GM12875 (cell line): Measurements from ENCODE around the gene C4orf50.

Experiments
- H3K4me3 ChIP-seq: one replicate; pipeline ENCODE4 v1.5.1; 2011; ENCODE audit warnings: low read depth, low read length, control low read depth
- TF ChIP-seq, protein P1 (sequence below): IDR thresholded peaks from 2 replicates; pipeline ENCODE4 v1.5.1; 2011; ENCODE audit warnings: low read depth, mild to moderate bottlenecking, control low read depth, inconsistent platforms, low read length, moderate library complexity, borderline replicate concordance; ENCODE audit not compliant: insufficient read depth

Gene C4orf50

DNA sequence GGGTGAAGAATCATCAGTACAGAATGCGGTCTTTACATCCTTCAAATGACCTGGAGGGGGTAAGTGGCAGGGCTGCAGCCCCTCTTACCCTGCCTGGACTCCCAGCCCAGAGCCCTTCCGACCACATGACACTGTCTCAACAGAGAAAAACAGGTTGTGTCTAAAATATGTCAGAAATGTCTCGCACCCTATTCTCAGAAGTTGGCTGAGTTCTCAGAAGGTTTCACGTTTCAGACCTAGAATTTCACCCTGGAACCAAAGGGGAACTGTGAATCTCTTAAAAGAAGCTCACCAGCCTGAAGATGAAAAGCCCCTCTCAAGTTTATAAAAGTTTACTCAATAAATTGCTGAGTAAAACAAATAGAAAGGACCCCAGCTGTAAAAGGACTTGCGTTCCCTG is 118.3 kb downstream of the C4orf50 start:
- TF ChIP-seq, protein P1, sequence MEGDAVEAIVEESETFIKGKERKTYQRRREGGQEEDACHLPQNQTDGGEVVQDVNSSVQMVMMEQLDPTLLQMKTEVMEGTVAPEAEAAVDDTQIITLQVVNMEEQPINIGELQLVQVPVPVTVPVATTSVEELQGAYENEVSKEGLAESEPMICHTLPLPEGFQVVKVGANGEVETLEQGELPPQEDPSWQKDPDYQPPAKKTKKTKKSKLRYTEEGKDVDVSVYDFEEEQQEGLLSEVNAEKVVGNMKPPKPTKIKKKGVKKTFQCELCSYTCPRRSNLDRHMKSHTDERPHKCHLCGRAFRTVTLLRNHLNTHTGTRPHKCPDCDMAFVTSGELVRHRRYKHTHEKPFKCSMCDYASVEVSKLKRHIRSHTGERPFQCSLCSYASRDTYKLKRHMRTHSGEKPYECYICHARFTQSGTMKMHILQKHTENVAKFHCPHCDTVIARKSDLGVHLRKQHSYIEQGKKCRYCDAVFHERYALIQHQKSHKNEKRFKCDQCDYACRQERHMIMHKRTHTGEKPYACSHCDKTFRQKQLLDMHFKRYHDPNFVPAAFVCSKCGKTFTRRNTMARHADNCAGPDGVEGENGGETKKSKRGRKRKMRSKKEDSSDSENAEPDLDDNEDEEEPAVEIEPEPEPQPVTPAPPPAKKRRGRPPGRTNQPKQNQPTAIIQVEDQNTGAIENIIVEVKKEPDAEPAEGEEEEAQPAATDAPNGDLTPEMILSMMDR = no peak
- no peak overlapping the region for H3K4me3 ChIP-seq

DNA sequence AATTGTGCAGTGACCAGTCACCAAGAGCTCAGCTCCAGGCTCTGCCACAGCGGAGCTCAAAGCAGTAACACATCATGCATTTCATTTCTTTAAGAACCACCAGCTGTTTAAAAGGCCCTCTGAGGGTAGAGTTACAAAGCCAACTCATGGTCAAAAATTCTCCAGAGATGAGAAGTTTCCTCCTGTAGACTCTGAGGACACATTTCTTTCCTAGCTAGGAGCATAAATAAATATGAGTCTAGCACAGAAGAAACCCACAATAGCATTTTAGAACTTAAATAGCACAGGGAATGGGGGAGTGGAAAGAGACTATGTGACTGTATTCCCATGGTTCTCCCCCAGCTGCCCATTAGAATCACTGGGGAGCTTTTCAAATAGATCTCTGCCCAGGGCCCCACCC is 118.8 kb downstream of the C4orf50 start:
- TF ChIP-seq, protein P1 = no peak
- no peak overlapping the region for H3K4me3 ChIP-seq

DNA sequence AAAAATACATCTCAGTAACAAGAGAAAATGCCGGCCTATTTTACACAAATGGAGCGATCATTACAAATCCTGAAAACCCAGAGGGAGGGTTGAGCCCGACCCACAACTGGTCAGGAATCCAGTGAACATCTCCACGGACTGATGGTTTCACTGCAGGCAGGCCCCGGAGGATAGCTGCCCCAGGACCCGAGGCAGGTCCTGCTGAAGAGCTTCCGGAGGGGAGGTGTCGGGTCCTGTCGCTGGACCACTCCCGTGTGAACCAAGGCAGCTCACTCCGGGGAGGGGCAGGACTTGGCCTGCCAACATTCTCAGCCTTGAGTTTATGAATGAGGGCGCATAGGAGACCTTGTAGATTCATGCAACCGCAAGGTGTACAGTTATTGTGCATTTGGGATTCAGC is 120.6 kb downstream of the C4orf50 start:
- no peak overlapping the region for H3K4me3 ChIP-seq
- TF ChIP-seq, protein P1 = no peak

DNA sequence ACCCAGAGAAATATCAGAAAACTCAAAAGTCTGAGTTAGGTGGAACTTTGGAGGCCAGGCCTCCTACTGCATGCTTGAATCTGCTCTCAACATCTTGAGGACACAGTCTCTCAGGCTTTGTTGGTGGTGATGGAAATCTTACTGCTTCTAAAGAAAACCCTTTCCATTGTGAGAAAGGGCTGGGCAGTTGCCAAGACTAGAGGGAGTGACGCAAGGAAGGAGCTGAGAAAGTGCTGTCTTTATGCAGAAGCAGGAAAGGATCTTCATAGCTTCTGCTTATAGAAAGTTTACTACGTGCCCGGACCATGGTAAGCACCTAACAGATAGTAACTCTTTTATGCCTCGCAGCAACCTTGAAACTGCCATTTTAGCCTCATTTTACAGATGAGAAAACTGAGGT is 122.9 kb downstream of the C4orf50 start:
- TF ChIP-seq, protein P1 = no peak
- H3K4me3 ChIP-seq = no peak overlapping the region

DNA sequence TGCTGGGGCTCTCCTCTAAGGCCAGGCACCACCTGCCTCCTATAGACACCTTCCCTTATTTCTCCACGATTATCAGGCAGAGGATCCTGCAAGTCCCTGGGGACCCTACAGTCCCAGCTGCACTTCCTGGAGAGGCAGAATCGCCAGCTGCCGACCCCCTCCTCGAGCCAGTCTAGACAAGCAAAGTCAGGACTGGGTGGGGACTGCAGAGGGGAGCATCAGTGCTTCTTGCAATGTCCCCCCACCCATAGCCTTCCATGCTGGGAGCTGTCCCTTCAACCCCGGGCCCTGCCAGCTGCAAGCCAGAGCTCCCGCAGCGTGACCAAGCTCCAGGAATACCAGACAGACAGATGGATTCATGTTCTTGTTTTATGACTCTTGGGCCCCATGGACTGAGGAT is 124.0 kb downstream of the C4orf50 start:
- TF ChIP-seq, protein P1 = no peak
- no peak overlapping the region for H3K4me3 ChIP-seq

DNA sequence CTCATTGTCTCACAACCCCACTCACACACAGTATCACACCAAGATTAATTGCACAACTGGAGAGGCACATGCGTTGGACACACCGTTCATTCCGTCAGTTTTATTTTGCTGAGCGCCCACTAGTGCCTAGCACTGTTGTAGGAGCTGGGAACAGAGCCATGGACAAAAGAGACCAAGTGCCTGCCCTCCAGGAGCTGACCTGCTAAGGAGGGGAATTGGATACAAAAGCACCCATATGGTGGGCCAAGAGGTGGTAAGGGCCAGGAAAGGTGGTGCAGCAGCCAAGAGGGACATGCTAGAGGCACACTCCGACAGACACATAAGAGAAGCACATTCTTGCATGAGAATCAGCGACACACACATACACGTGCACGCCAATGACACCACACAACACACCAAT is 124.6 kb downstream of the C4orf50 start:
- TF ChIP-seq, protein P1 = no peak
- no peak overlapping the region for H3K4me3 ChIP-seq

DNA sequence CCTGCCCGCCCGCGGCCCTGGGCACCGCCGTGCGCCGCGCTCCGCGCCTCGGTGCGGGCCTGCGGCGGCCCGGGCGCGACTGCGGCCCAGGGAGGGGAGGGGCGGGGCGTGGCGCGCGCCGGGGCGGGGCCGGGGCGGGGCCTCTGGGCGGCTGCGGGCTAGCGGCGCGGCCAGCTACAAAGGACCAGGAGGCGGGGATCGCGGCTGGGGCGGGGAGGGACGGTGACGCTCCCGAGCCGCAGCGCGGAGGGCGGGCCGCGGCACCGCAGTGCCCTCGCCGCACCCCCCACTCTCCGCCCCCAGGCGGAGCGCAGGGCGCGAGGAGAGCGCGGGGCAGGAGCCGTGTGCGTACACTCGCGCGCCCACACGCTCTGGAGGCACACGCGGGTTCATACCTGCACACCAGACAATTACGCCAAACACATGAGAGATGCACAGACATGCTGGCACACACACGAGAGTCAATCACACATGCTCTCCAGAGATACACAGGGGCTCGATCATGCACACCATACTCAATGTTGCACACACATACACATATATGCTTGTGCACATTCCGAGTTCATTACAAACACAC is 125.1 kb downstream of the C4orf50 start, which contains the start of gene CRMP1:
CRMP1 (minus strand) TSS at position 83 of the 577 bp plus-strand sequence. CDS start 117 bp downstream, outside the sequence.
- TF ChIP-seq, protein P1 = no peak
- H3K4me3 ChIP-seq = no peak within 1 kb of the TSS
